Panc1 (cell line): ENCODE measurements around the gene MYL3. TPM values are rescaled to one million over a fixed set of nuclear protein-coding genes. Genes with fewer than 3 reads are reported as not detected.

Experiments used
- ATAC-seq: fragments of 200-7000 bp; cut with Tn5 transposase; 2 replicates; pipeline ENCODE4 v1.9.1; 2020; ENCODE audit warnings: mild to moderate bottlenecking, moderate library complexity
- BruUV-seq: library from RNA; stranded (reverse); fragments of 400-500 nt; replicated peaks from 2 replicates; lab custom pipeline; 2021; lab: Mats Ljungman, UMichigan
- CTCF ChIA-PET: fragments of 300-600 bp; sonication (Branson Sonifier 250); formaldehyde crosslinking; loops from one replicate; lab custom pipeline; 2022; ENCODE audit warnings: antibody characterized with exemption; lab: Charles Lee
- POLR2A ChIA-PET: fragments of 300-600 bp; sonication (Branson Sonifier 250); formaldehyde crosslinking; loops from one replicate; lab custom pipeline; 2022; ENCODE audit warnings: antibody characterized with exemption; lab: Charles Lee
- DNase-seq: peaks from one replicate; pipeline ENCODE4 v3.0.0-alpha.2; 2010; ENCODE audit warnings: low read depth, low spot score
- H3K27ac ChIP-seq: 2 replicates; pipeline ENCODE4 v1.5.1; 2011; ENCODE audit warnings: mild to moderate bottlenecking, low read length, inconsistent platforms
- H3K27me3 ChIP-seq: fragments of 200-500 bp; sonication (Bioruptor generic); 2 replicates; pipeline ENCODE4 v1.6.0; 2014; ENCODE audit warnings: low read length, inconsistent platforms; ENCODE audit not compliant: control insufficient read depth, insufficient read depth
- H3K36me3 ChIP-seq: fragments of 200-500 bp; sonication (Bioruptor generic); 2 replicates; pipeline ENCODE4 v1.5.1; 2014; ENCODE audit warnings: inconsistent platforms, mild to moderate bottlenecking, low read length, moderate library complexity; ENCODE audit not compliant: control insufficient read depth, insufficient read depth
- H3K4me1 ChIP-seq: 2 replicates; pipeline ENCODE4 v1.5.1; 2011; ENCODE audit warnings: inconsistent platforms, mild to moderate bottlenecking, low read length, moderate library complexity; ENCODE audit not compliant: control insufficient read depth, insufficient read depth
- H3K4me3 ChIP-seq, 2 experiments: 2 replicates each; pipeline ENCODE4 v1.5.1; 2011 to 2012; ENCODE audit warnings: low read depth in 2 of 2, low read length in 2 of 2, mild to moderate bottlenecking in 2 of 2, inconsistent platforms in 1 of 2, moderate library complexity in 1 of 2
- H3K9me3 ChIP-seq: fragments of 200-500 bp; sonication (Bioruptor generic); 2 replicates; pipeline ENCODE4 v1.5.1; 2014; ENCODE audit warnings: low read depth, mild to moderate bottlenecking, inconsistent platforms, low read length, moderate library complexity; ENCODE audit not compliant: control insufficient read depth, insufficient read depth
- CTCF ChIP-seq: fragments of 450-650 bp; IDR thresholded peaks from 2 replicates; pipeline ENCODE4 v1.5.1; 2017; ENCODE audit warnings: mild to moderate bottlenecking
- POLR2AphosphoS5 ChIP-seq: IDR thresholded peaks from 2 replicates; pipeline ENCODE4 v1.6.1; 2012; ENCODE audit warnings: mild to moderate bottlenecking, low read depth, low read length, moderate library complexity
- REST ChIP-seq, 2 experiments: IDR thresholded peaks; 2 replicates each; pipeline ENCODE4 v1.6.1; 2011 to 2012; ENCODE audit warnings: low read depth in 2 of 2, control low read depth in 1 of 2, low read length in 1 of 2, mild to moderate bottlenecking in 1 of 2, moderate library complexity in 1 of 2; ENCODE audit not compliant: insufficient read depth in 1 of 2
- SIN3A ChIP-seq: IDR thresholded peaks from 2 replicates; pipeline ENCODE4 v1.6.1; 2012; ENCODE audit warnings: low read depth, mild to moderate bottlenecking, low read length, moderate library complexity, borderline replicate concordance; ENCODE audit not compliant: insufficient read depth
- TCF7L2 ChIP-seq: IDR thresholded peaks from 2 replicates; pipeline ENCODE4 v1.6.1; 2011; ENCODE audit warnings: mild to moderate bottlenecking, low read depth, low read length, inconsistent platforms
- in situ Hi-C: cut with HindIII; loops from 2 replicates; pipeline ENCODE4 v1.10.0; 2016; ENCODE audit warnings: low sequenced_read_pairs, low pct_unique_long_range_greater_than_20kb
- intact Hi-C: fragments of 100-400 bp; cut with micrococcal nuclease; formaldehyde crosslinking; loops from one replicate; pipeline ENCODE4 v1.10.0; 2022; ENCODE audit not compliant: unreplicated experiment
- total RNA-seq: library from RNA; stranded (reverse); gene quantifications from one replicate; pipeline ENCODE4 v1.2.1, GENCODE V29; 2021; ENCODE audit not compliant: unreplicated experiment

The MYL3 gene
- total RNA-seq, 1 experiment from 2014 or later, result not detected

- in situ Hi-C loops (no loop called here), intact Hi-C loops (loop anchor here (5.0 kb wide), 1 partner anchor 38 kb away; no protein-coding TSS in a partner anchor)
- H3K27me3 ChIP-seq, result no peaks in the 10 kb centered on the region
- no peak overlapping the region for H3K4me3 ChIP-seq
- CTCF ChIA-PET, result no interaction called here
- H3K4me1 ChIP-seq, result no peaks in the 10 kb centered on the region
- POLR2A ChIA-PET, result no interaction called here
- ATAC-seq, result no peak
- DNase-seq, result no peak
- BruUV-seq, result no TSS peak
- no peak for TF ChIP-seq REST (IDR thresholded peaks at IDR 0.05; ENCODE audit: insufficient read depth in 1 of 2, low read depth in 2 of 2, low read length in 1 of 2)
- TF ChIP-seq SIN3A, result no peak
- no peak for TF ChIP-seq CTCF
- TF ChIP-seq TCF7L2, result no peak
- TF ChIP-seq POLR2AphosphoS5, result no peak
- no peaks in the 10 kb centered on the region for H3K9me3 ChIP-seq
- H3K36me3 ChIP-seq, result no peaks in the 10 kb centered on the region
- H3K27ac ChIP-seq, result no peak overlapping the region
Measured at GRCh38 chr3:46869440-46869839, 6.2 kb upstream of the MYL3 start.

GRCh38 chr3:46868948-46869347, 5.7 kb upstream of the MYL3 start:
- no peak for TF ChIP-seq POLR2AphosphoS5
- no peak for TF ChIP-seq REST (IDR thresholded peaks at IDR 0.05; ENCODE audit: insufficient read depth in 1 of 2, low read depth in 2 of 2, low read length in 1 of 2)
- TF ChIP-seq TCF7L2, result no peak
- TF ChIP-seq CTCF, result no peak
- no peak for TF ChIP-seq SIN3A
- no peaks in the 10 kb centered on the region for H3K36me3 ChIP-seq
- ATAC-seq, result no peak
- no peaks in the 10 kb centered on the region for H3K27me3 ChIP-seq
- no peaks in the 10 kb centered on the region for H3K4me1 ChIP-seq
- CTCF ChIA-PET, result no interaction called here
- POLR2A ChIA-PET, result no interaction called here
- intact Hi-C loops (loop anchor here (5.0 kb wide), 1 partner anchor 38 kb away; no protein-coding TSS in a partner anchor), in situ Hi-C loops (no loop called here)
- H3K27ac ChIP-seq, result no peak overlapping the region
- BruUV-seq, result no TSS peak
- H3K4me3 ChIP-seq, result no peak overlapping the region
- DNase-seq, result no peak
- H3K9me3 ChIP-seq, result no peaks in the 10 kb centered on the region
